Coronary artery (tissue), 2 donors: ENCODE data around the gene DOCK3.
"Not testable (repeated sequence)": the region's sequence is repeated elsewhere in the genome, so short reads cannot be mapped to it uniquely, and the experiment has no call there.

Experiments
- DNase-seq: peaks from one replicate; pipeline ENCODE4 v3.0.0-alpha.2; 2017; ENCODE audit warnings: low spot score
- H3K27ac ChIP-seq, 2 donors: fragments of 200-600 bp; sonication (generic); one replicate each; pipeline ENCODE4 v1.5.1; 2016 to 2019
- H3K4me3 ChIP-seq: fragments of 200-600 bp; sonication (generic); 2 replicates; pipeline ENCODE4 v1.5.1; 2016; ENCODE audit warnings: mild to moderate bottlenecking, moderate library complexity
- CTCF ChIP-seq: fragments of 200-600 bp; sonication (generic); IDR thresholded peaks from one replicate; pipeline ENCODE4 v1.5.1; 2019; ENCODE audit warnings: antibody characterized with exemption

DOCK3 gene

GRCh38 chr3:50792568-50792967 is 117.8 kb downstream of the DOCK3 start:
- TF ChIP-seq CTCF, result no peak
- no peak for DNase-seq

DNA sequence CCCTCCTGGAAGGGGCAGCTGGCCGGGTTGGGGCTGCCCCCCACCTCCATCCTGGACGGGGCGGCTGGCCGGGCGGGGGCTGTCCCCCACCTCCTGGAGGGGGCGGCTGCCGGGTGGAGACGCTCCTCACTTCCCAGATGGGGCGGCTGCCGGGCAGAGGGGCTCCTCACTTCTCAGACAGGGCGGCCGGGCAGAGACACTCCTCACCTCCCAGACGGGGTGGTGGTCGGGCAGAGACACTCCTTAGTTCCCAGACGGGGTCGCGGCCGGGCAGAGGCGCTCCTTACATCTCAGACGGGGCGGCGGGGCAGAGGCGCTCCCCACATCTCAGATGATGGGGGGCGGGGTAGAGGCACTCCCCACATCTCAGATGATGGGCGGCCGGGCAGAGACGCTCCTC is 129.1 kb downstream of the DOCK3 start:
- H3K4me3 ChIP-seq, DNase-seq, H3K27ac ChIP-seq: not testable (repeated sequence)

More at GRCh38 chr3:50792568-50792967, 117.8 kb downstream of the DOCK3 start:
- no peak overlapping the region for H3K4me3 ChIP-seq
- H3K27ac ChIP-seq, result no peak overlapping the region

DNA sequence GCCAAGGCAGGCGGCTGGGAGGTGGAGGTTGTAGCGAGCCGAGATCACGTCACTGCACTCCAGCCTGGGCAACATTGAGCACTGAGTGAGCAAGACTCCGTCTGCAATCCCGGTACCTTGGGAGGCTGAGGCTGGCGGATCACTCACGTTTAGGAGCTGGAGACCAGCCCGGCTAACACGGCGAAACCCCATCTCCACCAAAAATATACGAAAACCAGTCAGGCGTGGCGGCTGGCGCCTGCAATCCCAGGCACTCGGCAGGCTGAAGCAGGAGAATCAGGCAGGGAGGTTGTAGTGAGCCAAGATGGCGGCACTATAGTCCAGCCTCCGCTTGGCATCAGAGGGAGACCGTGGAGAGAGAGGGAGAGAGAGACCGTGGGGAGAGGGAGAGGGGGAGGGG is 129.6 kb downstream of the DOCK3 start:
- DNase-seq, result not testable (repeated sequence)

DNA sequence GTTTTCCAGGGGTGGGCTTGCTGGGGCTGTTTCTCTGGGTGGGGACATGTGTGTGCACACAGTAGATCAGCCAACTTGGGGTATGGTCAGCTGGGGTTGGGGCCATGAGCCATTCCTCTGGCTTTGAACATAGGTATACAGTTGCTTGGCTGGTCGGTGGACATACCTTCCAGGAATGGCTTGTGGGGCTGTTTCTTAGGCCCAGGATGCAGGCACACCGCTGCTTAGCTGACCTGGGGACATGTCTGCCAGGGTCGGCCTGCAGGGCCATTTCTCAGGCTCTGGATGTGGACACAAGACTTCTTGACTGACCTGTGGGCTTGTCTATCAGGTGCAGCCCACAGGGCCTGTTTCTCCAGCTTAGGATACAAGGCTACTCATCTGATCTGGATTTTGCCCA is 130.6 kb downstream of the DOCK3 start:
- H3K4me3 ChIP-seq, result no peak overlapping the region
- DNase-seq, result no peak
- no peak overlapping the region for H3K27ac ChIP-seq
- TF ChIP-seq CTCF, result no peak

More for the DNA sequence above, 129.6 kb downstream of the DOCK3 start:
- H3K27ac ChIP-seq, H3K4me3 ChIP-seq: not testable (repeated sequence)

DNA sequence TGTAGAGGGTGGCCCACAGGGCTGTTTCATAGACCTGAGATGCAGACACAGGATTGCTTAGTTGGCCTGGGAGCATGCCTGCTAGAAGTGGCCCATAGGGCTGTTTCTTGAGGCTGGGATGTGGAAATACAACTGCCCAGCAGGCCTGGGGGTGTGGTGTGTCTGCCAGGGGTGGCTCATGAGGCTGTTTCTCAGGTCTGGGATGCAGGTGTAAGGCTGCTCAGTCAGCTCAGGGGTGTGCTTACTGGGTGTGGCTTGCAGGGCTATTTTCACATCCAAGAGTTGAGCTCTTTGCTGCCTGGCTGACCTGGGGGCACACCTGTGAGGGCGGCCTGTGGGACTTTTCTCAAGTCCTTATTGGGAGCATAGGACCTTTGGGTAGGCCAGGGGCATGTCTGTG is 131.3 kb downstream of the DOCK3 start:
- DNase-seq, result no peak
- no peak overlapping the region for H3K27ac ChIP-seq
- H3K4me3 ChIP-seq, result no peak overlapping the region
- no peak for TF ChIP-seq CTCF

DNA sequence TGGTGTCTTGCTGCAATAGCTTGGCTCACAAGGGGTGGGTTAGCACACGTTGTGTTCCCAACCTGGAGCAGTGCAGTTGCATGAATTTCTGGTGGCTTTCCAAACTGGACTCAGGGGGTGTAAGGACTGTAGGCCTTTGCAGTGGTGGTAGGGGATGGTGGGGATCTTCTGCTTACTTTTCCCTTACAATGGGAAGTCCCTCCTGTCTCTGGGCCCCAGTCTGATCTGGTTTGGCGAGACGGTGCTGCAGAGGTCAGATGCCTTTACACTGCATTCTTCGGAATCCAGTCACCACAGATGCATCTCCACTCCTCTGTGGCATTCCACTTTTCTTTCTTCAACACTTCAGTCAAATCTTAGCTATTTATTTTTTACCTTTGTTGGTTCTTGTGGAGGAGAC is 132.1 kb downstream of the DOCK3 start:
- DNase-seq, result no peak
- TF ChIP-seq CTCF, result no peak
- H3K4me3 ChIP-seq, result no peak overlapping the region
- no peak overlapping the region for H3K27ac ChIP-seq

DNA sequence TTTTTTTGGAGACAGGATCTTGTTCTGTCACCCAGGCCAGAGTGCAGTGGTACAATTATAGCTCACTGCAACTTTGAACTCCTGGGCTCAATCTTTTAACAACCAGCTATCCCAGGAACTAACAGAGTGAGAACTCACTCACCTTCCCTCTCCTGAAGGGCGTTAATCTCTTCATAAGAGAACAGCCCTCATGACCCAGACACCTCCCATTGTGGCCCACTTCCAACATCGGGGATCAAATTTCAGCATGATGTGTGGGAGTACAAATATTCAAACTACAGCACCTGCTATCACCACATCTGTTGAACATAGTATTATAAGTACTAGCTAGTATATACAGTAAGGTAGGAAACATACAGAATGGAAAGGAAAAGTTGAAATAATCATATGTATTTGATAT is 132.5 kb downstream of the DOCK3 start:
- H3K4me3 ChIP-seq, result no peak overlapping the region
- H3K27ac ChIP-seq, result no peak overlapping the region
- DNase-seq, result no peak
- no peak for TF ChIP-seq CTCF

DNA sequence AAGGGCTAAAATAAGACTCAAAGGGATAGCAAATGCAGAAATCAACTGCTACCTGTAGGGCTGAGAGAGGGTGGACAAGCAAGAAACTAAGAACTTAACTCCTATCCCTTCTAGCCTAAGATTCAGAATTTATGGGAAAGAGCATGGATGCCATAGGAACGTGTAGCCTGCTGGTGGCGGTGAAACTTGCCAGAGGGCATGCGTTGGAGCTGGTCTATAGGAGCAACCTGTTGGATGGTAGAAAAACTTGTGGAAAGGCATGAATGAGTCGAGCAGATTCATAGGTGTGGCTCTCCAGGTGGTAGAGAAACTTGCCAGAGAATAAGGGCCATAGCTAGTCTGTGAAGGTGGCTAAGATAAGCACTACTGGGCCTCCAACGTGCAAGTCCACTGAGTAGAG is 137.2 kb downstream of the DOCK3 start:
- no peak for DNase-seq
- Histone ChIP-seq H3K27ac (no peak overlapping the region), H3K4me3 (no peak overlapping the region)
- TF ChIP-seq CTCF, result no peak
